Measurements from ENCODE around the gene SIRT2. TPM values are rescaled to one million over a fixed set of nuclear protein-coding genes. Genes with fewer than 3 reads are reported as not detected.

SIRT2 gene
- polyA plus RNA-seq, 6 donors from 2014 or later = 43.2 to 64.9 (median 54.4) TPM

GRCh38 chr19:38848299-38849146 is 50.9 kb downstream of the SIRT2 start:
- no peak for ATAC-seq (ENCODE audit: low read depth in 2 of 2)
- DNase-seq = no peak
- peak overlapping the region; percentile 71 to 99 (median 94) for H3K4me3 Mint-ChIP-seq
- peaks cover 6 to 24% of the 10 kb centered on the region in 2 donors for H3K36me3 Mint-ChIP-seq
- H3K27me3 Mint-ChIP-seq = no peaks in the 10 kb centered on the region
- H3K4me1 Mint-ChIP-seq = peaks cover 53 to 75% (median 70%) of the 10 kb centered on the region in 3 donors
- peak overlapping the region; percentile 93 to 100 (median 98) for H3K27ac Mint-ChIP-seq
- H3K9me3 Mint-ChIP-seq = no peaks in the 10 kb centered on the region

GRCh38 chr19:38846097-38846496 is 53.3 kb downstream of the SIRT2 start:
- no peak for ATAC-seq (ENCODE audit: low read depth in 2 of 2)
- Mint-ChIP-seq H3K27me3 (no peaks in the 10 kb centered on the region), H3K27ac (peak overlapping the region in 2 of 6 donors; percentile 11 to 50), H3K4me3 (peak overlapping the region in 3 of 8 donors; percentile 44 to 71 (median 47)), H3K4me1 (peaks cover 50 to 78% (median 73%) of the 10 kb centered on the region in 3 donors), H3K36me3 (peaks cover 22 to 35% of the 10 kb centered on the region in 2 donors), H3K9me3 (no peaks in the 10 kb centered on the region)
- DNase-seq = no peak

- Mint-ChIP-seq H3K27ac (peak overlapping the region in 3 of 6 donors; percentile 11 to 85 (median 50)), H3K4me3 (peak overlapping the region in 3 of 8 donors; percentile 20 to 71 (median 47)), H3K36me3 (peaks cover 22 to 35% of the 10 kb centered on the region in 2 donors), H3K4me1 (peaks cover 46 to 77% (median 74%) of the 10 kb centered on the region in 3 donors), H3K27me3 (no peaks in the 10 kb centered on the region), H3K9me3 (no peaks in the 10 kb centered on the region)
- DNase-seq (no peak), ATAC-seq (ENCODE audit: low read depth in 2 of 2) (no peak)
Measured at GRCh38 chr19:38845374-38846024, 53.9 kb downstream of the SIRT2 start.

- Mint-ChIP-seq H3K9me3 (no peaks in the 10 kb centered on the region), H3K36me3 (peaks cover 22 to 44% of the 10 kb centered on the region in 2 donors), H3K4me3 (peak overlapping the region in 6 of 8 donors; percentile 1 to 40 (median 12)), H3K27me3 (no peaks in the 10 kb centered on the region), H3K27ac (peak overlapping the region in 2 of 6 donors; percentile 79 to 90), H3K4me1 (peaks cover 46 to 80% (median 77%) of the 10 kb centered on the region in 3 donors)
- DNase-seq (no peak), ATAC-seq (ENCODE audit: low read depth in 2 of 2) (no peak)
Measured at GRCh38 chr19:38844093-38844686, 55.2 kb downstream of the SIRT2 start.

- DNase-seq (no peak), ATAC-seq (ENCODE audit: low read depth in 2 of 2) (no peak)
- Mint-ChIP-seq H3K27me3 (no peaks in the 10 kb centered on the region), H3K36me3 (peaks cover 22 to 50% of the 10 kb centered on the region in 2 donors), H3K9me3 (no peaks in the 10 kb centered on the region), H3K4me3 (peak overlapping the region in 6 of 8 donors; percentile 20 to 87 (median 33)), H3K27ac (peak overlapping the region in 4 of 6 donors; percentile 34 to 94 (median 70)), H3K4me1 (peaks cover 42 to 71% (median 68%) of the 10 kb centered on the region in 3 donors)
Measured at GRCh38 chr19:38843175-38843758, 56.2 kb downstream of the SIRT2 start.

GRCh38 chr19:38842439-38843174 is 56.8 kb downstream of the SIRT2 start:
- Mint-ChIP-seq H3K36me3 (peaks cover 22 to 50% of the 10 kb centered on the region in 2 donors), H3K4me3 (peak overlapping the region; percentile 23 to 91 (median 80)), H3K27me3 (no peaks in the 10 kb centered on the region), H3K9me3 (no peaks in the 10 kb centered on the region), H3K27ac (peak overlapping the region in 5 of 6 donors; percentile 73 to 97 (median 83)), H3K4me1 (peaks cover 36 to 64% (median 61%) of the 10 kb centered on the region in 3 donors)
- DNase-seq = peak; percentile 62
- peak; percentile 87 to 95 for ATAC-seq (ENCODE audit: low read depth in 2 of 2)

GRCh38 chr19:38841787-38842438 is 57.5 kb downstream of the SIRT2 start:
- Mint-ChIP-seq H3K4me1 (peaks cover 36 to 59% (median 54%) of the 10 kb centered on the region in 3 donors), H3K9me3 (no peaks in the 10 kb centered on the region), H3K36me3 (peaks cover 23 to 50% of the 10 kb centered on the region in 2 donors), H3K27ac (peak overlapping the region in 5 of 6 donors; percentile 68 to 97 (median 83)), H3K27me3 (no peaks in the 10 kb centered on the region), H3K4me3 (peak overlapping the region; percentile 49 to 91 (median 80))
- DNase-seq = no peak
- peak; percentile 15 to 20 for ATAC-seq (ENCODE audit: low read depth in 2 of 2)

GRCh38 chr19:38841180-38841766 is 58.1 kb downstream of the SIRT2 start:
- peak overlapping the region in 5 of 8 donors; percentile 10 to 53 (median 41) for H3K4me3 Mint-ChIP-seq
- H3K27ac Mint-ChIP-seq = peak overlapping the region in 3 of 6 donors; percentile 49 to 87 (median 68)
- H3K36me3 Mint-ChIP-seq = peaks cover 27 to 50% of the 10 kb centered on the region in 2 donors
- no peaks in the 10 kb centered on the region for H3K27me3 Mint-ChIP-seq
- peaks cover 36 to 59% (median 50%) of the 10 kb centered on the region in 3 donors for H3K4me1 Mint-ChIP-seq
- DNase-seq (no peak), ATAC-seq (ENCODE audit: low read depth in 2 of 2) (no peak)
- H3K9me3 Mint-ChIP-seq = no peaks in the 10 kb centered on the region

GRCh38 chr19:38840583-38840968 is 58.8 kb downstream of the SIRT2 start:
- no peaks in the 10 kb centered on the region for H3K27me3 Mint-ChIP-seq
- H3K36me3 Mint-ChIP-seq = peaks cover 25 to 45% of the 10 kb centered on the region in 2 donors
- ATAC-seq (ENCODE audit: low read depth in 2 of 2) = no peak
- no peak for DNase-seq
- no peaks in the 10 kb centered on the region for H3K9me3 Mint-ChIP-seq
- peaks cover 32 to 52% (median 43%) of the 10 kb centered on the region in 3 donors for H3K4me1 Mint-ChIP-seq
- peak overlapping the region in 1 of 6 donors; percentile 87 for H3K27ac Mint-ChIP-seq
- peak overlapping the region in 3 of 8 donors; percentile 10 to 53 (median 47) for H3K4me3 Mint-ChIP-seq

GRCh38 chr19:38839816-38840582 is 59.4 kb downstream of the SIRT2 start:
- peaks cover 22 to 39% of the 10 kb centered on the region in 2 donors for H3K36me3 Mint-ChIP-seq
- no peak for ATAC-seq (ENCODE audit: low read depth in 2 of 2)
- DNase-seq = no peak
- peak overlapping the region in 1 of 8 donors; percentile 12 for H3K4me3 Mint-ChIP-seq
- H3K27me3 Mint-ChIP-seq = no peaks in the 10 kb centered on the region
- no peaks in the 10 kb centered on the region for H3K9me3 Mint-ChIP-seq
- H3K4me1 Mint-ChIP-seq = peaks cover 27 to 48% (median 37%) of the 10 kb centered on the region in 3 donors
- peak overlapping the region in 3 of 6 donors; percentile 34 to 69 (median 38) for H3K27ac Mint-ChIP-seq
